HEK293 (cell line): ENCODE measurements around the gene PDE4D.

Experiments
- CTCF ChIA-PET: fragments of 350-600 bp; formaldehyde crosslinking; extraction: SDS; loops from one replicate; lab custom pipeline; 2021; ENCODE audit warnings: antibody characterized with exemption; lab: Yijun Ruan, JAX
- POLR2A ChIA-PET: fragments of 300-600 bp; formaldehyde crosslinking; extraction: SDS; loops from one replicate; lab custom pipeline; 2020; ENCODE audit warnings: antibody characterized with exemption, inconsistent platforms; lab: Yijun Ruan, JAX
- H3K27ac ChIP-seq: fragments of 200-500 bp; sonication (Bioruptor generic); 2 replicates; pipeline ENCODE4 v1.5.1; 2014; ENCODE audit warnings: low read depth, low read length, control low read depth, inconsistent platforms; ENCODE audit errors: extremely low read depth
- H3K36me3 ChIP-seq, 2 experiments: fragments of 200-500 bp in 1 of 2; sonication (Bioruptor generic) in 1 of 2; 1 replicate in 1 of 2; 2 replicates in 1 of 2; pipeline ENCODE4 v1.5.1; 2014 to 2017; ENCODE audit warnings: inconsistent platforms in 2 of 2, low read length in 2 of 2; ENCODE audit not compliant: control insufficient read depth in 2 of 2, insufficient read depth in 1 of 2
- H3K4me1 ChIP-seq: fragments of 200-500 bp; sonication (Bioruptor generic); 2 replicates; pipeline ENCODE4 v1.5.1; 2014; ENCODE audit warnings: mild to moderate bottlenecking, low read length, inconsistent platforms; ENCODE audit not compliant: control insufficient read depth, insufficient read depth
- H3K4me3 ChIP-seq: 2 replicates; pipeline ENCODE4 v1.5.1; 2011; ENCODE audit warnings: low read depth, mild to moderate bottlenecking, control low read depth, low read length, moderate library complexity
- H3K9me3 ChIP-seq: fragments of 200-500 bp; sonication (Bioruptor generic); 2 replicates; pipeline ENCODE4 v1.5.1; 2014; ENCODE audit warnings: low read depth, low read length, inconsistent platforms; ENCODE audit not compliant: control insufficient read depth, insufficient read depth
- KLF1 ChIP-seq: fragments of 450-650 bp; formaldehyde crosslinking; IDR thresholded peaks from 2 replicates; pipeline ENCODE4 v1.5.1; 2016; ENCODE audit warnings: missing biosample characterization, missing genetic modification characterization
- ZBTB8A ChIP-seq: fragments of 450-650 bp; formaldehyde crosslinking; IDR thresholded peaks from 2 replicates; pipeline ENCODE4 v1.5.1; 2016; ENCODE audit warnings: missing biosample characterization, missing genetic modification characterization
- ZFP41 ChIP-seq: fragments of 450-650 bp; formaldehyde crosslinking; IDR thresholded peaks from 2 replicates; pipeline ENCODE4 v1.5.1; 2016; ENCODE audit warnings: missing biosample characterization, missing genetic modification characterization, borderline replicate concordance
- ZNF132 ChIP-seq: fragments of 450-650 bp; formaldehyde crosslinking; IDR thresholded peaks from 2 replicates; pipeline ENCODE4 v1.5.1; 2017; ENCODE audit warnings: missing biosample characterization, missing genetic modification characterization, borderline replicate concordance
- ZNF146 ChIP-seq: fragments of 450-650 bp; formaldehyde crosslinking; IDR thresholded peaks from 2 replicates; pipeline ENCODE4 v1.5.1; 2016; ENCODE audit warnings: missing biosample characterization, missing genetic modification characterization
- ZNF169 ChIP-seq: fragments of 450-650 bp; formaldehyde crosslinking; IDR thresholded peaks from 2 replicates; pipeline ENCODE4 v1.5.1; 2016; ENCODE audit warnings: missing biosample characterization, missing genetic modification characterization
- ZNF391 ChIP-seq: fragments of 450-650 bp; formaldehyde crosslinking; IDR thresholded peaks from 2 replicates; pipeline ENCODE4 v1.5.1; 2016; ENCODE audit warnings: low read depth, missing biosample characterization, missing genetic modification characterization, borderline replicate concordance
- ZNF423 ChIP-seq: fragments of 450-650 bp; formaldehyde crosslinking; IDR thresholded peaks from 2 replicates; pipeline ENCODE4 v1.5.1; 2016; ENCODE audit warnings: missing biosample characterization, missing genetic modification characterization
- ZNF530 ChIP-seq: fragments of 450-650 bp; formaldehyde crosslinking; IDR thresholded peaks from 2 replicates; pipeline ENCODE4 v1.5.1; 2016; ENCODE audit warnings: low read depth, missing biosample characterization, missing genetic modification characterization
- ZNF843 ChIP-seq: fragments of 450-650 bp; formaldehyde crosslinking; IDR thresholded peaks from 2 replicates; pipeline ENCODE4 v1.5.1; 2016; ENCODE audit warnings: missing biosample characterization, missing genetic modification characterization
- TF ChIP-seq, protein P1 (sequence below): fragments of 450-650 bp; formaldehyde crosslinking; IDR thresholded peaks from 2 replicates; pipeline ENCODE4 v1.5.1; 2016; ENCODE audit warnings: missing biosample characterization, missing genetic modification characterization, low read depth
- TF ChIP-seq, protein P2 (sequence below): fragments of 450-650 bp; formaldehyde crosslinking; IDR thresholded peaks from 2 replicates; pipeline ENCODE4 v1.5.1; 2017; ENCODE audit warnings: missing biosample characterization, missing genetic modification characterization
- TF ChIP-seq, protein P3 (sequence below): fragments of 450-650 bp; formaldehyde crosslinking; IDR thresholded peaks from 2 replicates; pipeline ENCODE4 v1.5.1; 2016; ENCODE audit warnings: missing biosample characterization, missing genetic modification characterization
- TF ChIP-seq, protein P4 (sequence below): fragments of 450-650 bp; formaldehyde crosslinking; IDR thresholded peaks from 2 replicates; pipeline ENCODE4 v1.5.1; 2017; ENCODE audit warnings: missing biosample characterization, missing genetic modification characterization

PDE4D gene

DNA sequence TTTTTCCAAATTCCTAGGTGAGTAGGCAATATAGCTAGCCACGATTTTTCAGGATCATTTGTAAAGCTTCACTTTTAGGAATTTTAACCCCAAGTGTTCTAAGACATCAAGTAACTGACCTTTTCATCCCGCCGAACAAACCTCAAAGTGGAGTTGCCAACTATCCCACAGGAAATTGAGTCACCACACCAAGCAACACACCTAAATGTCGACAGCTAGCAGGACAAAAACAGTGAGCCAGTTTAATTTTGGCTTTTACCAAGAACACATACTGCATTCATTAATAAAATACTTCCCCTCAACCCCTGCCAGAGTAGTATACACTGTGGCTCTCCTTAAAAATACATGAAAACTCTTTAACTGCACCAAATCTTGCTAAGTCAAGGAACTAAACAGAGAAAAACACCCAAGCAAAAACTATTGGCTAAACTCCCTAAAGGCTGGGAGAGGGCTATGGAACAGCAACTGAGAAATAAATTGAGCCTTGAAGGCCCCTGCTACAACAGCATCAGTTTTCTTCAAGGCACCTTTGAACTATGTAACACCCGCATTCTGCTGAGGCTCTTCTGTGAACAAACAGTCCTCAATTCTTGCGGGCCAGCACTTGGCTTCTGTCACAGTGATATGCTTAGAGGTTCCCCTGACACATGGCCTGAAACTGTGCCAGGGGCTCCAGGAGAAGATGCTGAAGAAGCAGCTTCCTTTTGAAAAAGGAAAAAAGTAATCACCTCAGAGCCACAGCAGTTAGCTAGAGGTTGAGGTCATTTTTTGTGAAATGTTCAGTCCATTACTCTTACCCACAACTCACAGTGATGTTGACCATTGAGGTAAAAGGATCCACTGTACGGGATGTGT is 851.1 kb downstream of the PDE4D start:
- TF ChIP-seq ZNF391 (tag by site-specific recombination), result no peak
- no peak for TF ChIP-seq ZNF423 (tag by site-specific recombination)
- no peak for TF ChIP-seq ZNF132
- TF ChIP-seq, protein P1, sequence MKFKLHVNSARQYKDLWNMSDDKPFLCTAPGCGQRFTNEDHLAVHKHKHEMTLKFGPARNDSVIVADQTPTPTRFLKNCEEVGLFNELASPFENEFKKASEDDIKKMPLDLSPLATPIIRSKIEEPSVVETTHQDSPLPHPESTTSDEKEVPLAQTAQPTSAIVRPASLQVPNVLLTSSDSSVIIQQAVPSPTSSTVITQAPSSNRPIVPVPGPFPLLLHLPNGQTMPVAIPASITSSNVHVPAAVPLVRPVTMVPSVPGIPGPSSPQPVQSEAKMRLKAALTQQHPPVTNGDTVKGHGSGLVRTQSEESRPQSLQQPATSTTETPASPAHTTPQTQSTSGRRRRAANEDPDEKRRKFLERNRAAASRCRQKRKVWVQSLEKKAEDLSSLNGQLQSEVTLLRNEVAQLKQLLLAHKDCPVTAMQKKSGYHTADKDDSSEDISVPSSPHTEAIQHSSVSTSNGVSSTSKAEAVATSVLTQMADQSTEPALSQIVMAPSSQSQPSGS (tag by site-specific recombination), result no peak
- TF ChIP-seq ZNF169 (tag by site-specific recombination), result no peak
- no peak for TF ChIP-seq ZNF530 (tag by site-specific recombination)
- TF ChIP-seq KLF1 (tag by site-specific recombination), result no peak
- POLR2A ChIA-PET, result no interaction called here
- peaks cover 8% of the 10 kb centered on the region for H3K4me1 ChIP-seq
- H3K9me3 ChIP-seq, result no peaks in the 10 kb centered on the region
- H3K4me3 ChIP-seq, result no peak overlapping the region
- CTCF ChIA-PET, result interaction anchor here (1.0 kb wide), 2 partner anchors 151 to 338 kb away, joined by 3 read pairs; no protein-coding TSS in a partner anchor
- H3K27ac ChIP-seq, result no peak overlapping the region
- H3K36me3 ChIP-seq, result no peaks in the 10 kb centered on the region

DNA sequence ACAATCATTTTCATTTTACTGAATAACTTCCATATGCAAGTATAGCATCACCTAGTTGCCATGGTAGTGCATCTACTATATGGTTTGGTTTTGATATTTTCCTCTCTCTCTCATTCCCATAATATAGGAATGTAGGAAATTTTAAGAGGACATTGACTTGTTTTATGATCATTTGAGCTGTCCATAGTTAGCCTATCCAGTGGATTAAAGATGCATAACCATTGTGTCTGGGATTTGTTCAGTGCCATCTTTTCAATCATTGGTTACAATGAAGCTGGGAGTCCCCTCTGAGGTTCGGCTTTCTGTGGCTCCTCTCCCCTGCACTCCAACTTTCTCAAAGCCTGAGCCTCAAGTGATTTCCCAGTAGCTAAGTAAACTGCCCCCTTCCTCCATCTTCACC is 852.2 kb downstream of the PDE4D start:
- ChIA-PET CTCF (interaction anchor here (0.5 to 1.3 kb wide), 2 partner anchors 133 to 339 kb away, joined by 4 read pairs; no protein-coding TSS in a partner anchor), POLR2A (no interaction called here)
- peaks cover 14% of the 10 kb centered on the region for H3K4me1 ChIP-seq

More for the DNA sequence above, 852.2 kb downstream of the PDE4D start:
- no peak for TF ChIP-seq ZNF146
- no peak for TF ChIP-seq ZFP41 (tag by site-specific recombination)
- no peak for TF ChIP-seq ZBTB8A (tag by site-specific recombination)
- TF ChIP-seq, protein P2, sequence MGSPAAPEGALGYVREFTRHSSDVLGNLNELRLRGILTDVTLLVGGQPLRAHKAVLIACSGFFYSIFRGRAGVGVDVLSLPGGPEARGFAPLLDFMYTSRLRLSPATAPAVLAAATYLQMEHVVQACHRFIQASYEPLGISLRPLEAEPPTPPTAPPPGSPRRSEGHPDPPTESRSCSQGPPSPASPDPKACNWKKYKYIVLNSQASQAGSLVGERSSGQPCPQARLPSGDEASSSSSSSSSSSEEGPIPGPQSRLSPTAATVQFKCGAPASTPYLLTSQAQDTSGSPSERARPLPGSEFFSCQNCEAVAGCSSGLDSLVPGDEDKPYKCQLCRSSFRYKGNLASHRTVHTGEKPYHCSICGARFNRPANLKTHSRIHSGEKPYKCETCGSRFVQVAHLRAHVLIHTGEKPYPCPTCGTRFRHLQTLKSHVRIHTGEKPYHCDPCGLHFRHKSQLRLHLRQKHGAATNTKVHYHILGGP (tag by site-specific recombination), result no peak
- TF ChIP-seq, protein P3, sequence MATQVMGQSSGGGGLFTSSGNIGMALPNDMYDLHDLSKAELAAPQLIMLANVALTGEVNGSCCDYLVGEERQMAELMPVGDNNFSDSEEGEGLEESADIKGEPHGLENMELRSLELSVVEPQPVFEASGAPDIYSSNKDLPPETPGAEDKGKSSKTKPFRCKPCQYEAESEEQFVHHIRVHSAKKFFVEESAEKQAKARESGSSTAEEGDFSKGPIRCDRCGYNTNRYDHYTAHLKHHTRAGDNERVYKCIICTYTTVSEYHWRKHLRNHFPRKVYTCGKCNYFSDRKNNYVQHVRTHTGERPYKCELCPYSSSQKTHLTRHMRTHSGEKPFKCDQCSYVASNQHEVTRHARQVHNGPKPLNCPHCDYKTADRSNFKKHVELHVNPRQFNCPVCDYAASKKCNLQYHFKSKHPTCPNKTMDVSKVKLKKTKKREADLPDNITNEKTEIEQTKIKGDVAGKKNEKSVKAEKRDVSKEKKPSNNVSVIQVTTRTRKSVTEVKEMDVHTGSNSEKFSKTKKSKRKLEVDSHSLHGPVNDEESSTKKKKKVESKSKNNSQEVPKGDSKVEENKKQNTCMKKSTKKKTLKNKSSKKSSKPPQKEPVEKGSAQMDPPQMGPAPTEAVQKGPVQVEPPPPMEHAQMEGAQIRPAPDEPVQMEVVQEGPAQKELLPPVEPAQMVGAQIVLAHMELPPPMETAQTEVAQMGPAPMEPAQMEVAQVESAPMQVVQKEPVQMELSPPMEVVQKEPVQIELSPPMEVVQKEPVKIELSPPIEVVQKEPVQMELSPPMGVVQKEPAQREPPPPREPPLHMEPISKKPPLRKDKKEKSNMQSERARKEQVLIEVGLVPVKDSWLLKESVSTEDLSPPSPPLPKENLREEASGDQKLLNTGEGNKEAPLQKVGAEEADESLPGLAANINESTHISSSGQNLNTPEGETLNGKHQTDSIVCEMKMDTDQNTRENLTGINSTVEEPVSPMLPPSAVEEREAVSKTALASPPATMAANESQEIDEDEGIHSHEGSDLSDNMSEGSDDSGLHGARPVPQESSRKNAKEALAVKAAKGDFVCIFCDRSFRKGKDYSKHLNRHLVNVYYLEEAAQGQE, result no peak
- no peak for TF ChIP-seq ZNF132
- no peak for TF ChIP-seq ZNF843
- TF ChIP-seq, protein P4, sequence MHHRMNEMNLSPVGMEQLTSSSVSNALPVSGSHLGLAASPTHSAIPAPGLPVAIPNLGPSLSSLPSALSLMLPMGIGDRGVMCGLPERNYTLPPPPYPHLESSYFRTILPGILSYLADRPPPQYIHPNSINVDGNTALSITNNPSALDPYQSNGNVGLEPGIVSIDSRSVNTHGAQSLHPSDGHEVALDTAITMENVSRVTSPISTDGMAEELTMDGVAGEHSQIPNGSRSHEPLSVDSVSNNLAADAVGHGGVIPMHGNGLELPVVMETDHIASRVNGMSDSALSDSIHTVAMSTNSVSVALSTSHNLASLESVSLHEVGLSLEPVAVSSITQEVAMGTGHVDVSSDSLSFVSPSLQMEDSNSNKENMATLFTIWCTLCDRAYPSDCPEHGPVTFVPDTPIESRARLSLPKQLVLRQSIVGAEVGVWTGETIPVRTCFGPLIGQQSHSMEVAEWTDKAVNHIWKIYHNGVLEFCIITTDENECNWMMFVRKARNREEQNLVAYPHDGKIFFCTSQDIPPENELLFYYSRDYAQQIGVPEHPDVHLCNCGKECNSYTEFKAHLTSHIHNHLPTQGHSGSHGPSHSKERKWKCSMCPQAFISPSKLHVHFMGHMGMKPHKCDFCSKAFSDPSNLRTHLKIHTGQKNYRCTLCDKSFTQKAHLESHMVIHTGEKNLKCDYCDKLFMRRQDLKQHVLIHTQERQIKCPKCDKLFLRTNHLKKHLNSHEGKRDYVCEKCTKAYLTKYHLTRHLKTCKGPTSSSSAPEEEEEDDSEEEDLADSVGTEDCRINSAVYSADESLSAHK (tag by site-specific recombination), result no peak
- H3K4me3 ChIP-seq, result no peak overlapping the region
- H3K9me3 ChIP-seq, result no peaks in the 10 kb centered on the region
- H3K27ac ChIP-seq, result no peak overlapping the region
- no peaks in the 10 kb centered on the region for H3K36me3 ChIP-seq
